ENCODE results near the gene MACROD1. TPM values are rescaled to one million over a fixed set of nuclear protein-coding genes. Genes with fewer than 3 reads are reported as not detected.
"Not testable (repeated sequence)": the region's sequence is repeated elsewhere in the genome, so short reads cannot be mapped to it uniquely, and the experiment has no call there.

Gene MACROD1
- total RNA-seq, 1 donor from 2014 or later, result 27.8 TPM

DNA sequence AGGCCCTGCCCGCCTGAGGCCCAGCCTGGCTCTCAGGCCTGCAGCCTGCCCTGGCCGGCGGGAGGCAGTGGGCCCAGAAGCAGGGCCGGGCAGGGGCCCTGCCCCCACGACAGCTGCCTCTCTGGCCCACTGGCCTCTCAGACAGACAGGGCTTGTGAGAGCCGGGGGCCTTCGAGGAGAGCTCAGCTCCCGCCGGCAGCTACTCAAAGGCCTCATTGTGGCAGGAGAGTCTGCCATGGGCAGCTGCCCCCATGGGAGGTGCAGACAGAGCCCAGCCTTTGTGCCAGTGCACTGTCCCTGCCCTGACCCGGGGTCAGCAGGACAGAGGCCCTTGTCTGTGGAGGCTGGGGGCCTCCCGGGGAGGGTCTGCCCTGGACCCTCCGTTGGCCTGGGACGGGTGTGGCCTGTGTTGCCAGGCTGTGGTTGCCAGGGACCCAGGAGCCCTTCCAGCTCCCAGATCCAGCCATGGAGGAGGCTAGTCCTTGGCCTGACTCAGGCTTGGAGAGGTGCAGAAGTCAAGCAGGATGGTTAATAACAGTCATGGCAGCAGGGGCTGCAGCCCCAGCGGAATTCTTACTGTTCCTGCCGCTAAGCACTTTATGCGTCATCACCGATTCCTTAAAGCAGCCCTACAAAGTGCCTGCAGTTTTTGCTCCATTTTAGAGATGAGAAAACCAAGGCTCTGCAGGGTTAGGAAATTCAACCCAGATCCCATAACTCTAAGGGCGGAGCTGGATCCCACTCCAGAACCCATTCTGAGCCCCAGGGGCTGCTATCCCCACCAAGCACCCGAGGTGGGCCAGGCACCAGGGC lies 117.7 kb downstream of the MACROD1 start:
- no peak overlapping the region for H3K4me3 ChIP-seq (ENCODE audit: low read depth, low read length)
- TF ChIP-seq, protein P1, sequence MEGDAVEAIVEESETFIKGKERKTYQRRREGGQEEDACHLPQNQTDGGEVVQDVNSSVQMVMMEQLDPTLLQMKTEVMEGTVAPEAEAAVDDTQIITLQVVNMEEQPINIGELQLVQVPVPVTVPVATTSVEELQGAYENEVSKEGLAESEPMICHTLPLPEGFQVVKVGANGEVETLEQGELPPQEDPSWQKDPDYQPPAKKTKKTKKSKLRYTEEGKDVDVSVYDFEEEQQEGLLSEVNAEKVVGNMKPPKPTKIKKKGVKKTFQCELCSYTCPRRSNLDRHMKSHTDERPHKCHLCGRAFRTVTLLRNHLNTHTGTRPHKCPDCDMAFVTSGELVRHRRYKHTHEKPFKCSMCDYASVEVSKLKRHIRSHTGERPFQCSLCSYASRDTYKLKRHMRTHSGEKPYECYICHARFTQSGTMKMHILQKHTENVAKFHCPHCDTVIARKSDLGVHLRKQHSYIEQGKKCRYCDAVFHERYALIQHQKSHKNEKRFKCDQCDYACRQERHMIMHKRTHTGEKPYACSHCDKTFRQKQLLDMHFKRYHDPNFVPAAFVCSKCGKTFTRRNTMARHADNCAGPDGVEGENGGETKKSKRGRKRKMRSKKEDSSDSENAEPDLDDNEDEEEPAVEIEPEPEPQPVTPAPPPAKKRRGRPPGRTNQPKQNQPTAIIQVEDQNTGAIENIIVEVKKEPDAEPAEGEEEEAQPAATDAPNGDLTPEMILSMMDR (conservative IDR thresholded peaks at IDR 0.05; ENCODE audit: low read depth, low read length), result no peak
- no peak for DNase-seq (ENCODE audit: low read depth)

DNA sequence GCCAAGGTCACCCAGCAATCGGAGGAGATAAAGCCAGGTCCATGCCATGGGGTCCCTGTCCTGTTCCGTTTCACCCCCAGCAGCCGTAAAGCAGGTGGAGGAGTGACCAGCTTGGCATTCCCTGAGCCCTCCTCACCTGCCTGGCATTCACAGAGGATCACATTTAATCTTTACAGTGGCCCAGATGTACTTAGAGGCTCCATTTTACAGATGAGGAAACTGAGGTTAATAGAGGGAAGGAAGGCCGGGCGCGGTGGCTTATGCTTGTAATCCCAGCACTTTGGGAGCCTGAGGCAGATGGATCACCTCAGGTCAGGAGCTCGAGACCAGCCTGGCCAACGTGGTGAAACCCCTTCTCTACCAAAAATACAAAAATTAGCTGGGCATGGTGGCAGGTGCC lies 118.5 kb downstream of the MACROD1 start:
- not testable (repeated sequence) for H3K4me3 ChIP-seq (ENCODE audit: low read depth, low read length); DNase-seq (ENCODE audit: low read depth)

DNA sequence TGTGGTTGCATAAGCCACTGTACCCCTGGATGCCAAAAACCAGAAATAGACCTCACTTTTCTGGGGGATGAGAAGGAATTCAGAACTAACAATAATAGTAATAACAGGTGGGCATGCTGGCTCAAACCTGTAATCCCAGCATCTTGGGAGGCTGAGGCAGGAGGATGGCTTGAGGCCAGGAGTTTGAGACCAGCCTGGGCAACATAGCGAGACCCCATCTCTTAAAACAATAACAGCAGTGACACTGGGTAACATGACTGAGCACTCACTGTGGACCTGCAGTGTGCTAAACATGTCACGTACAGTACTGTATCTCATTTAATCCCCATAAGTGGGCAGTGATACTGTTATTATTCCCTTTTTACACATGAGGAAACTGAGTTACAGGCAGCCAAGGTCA lies 120.2 kb downstream of the MACROD1 start:
- no peak for DNase-seq (ENCODE audit: low read depth)
- no peak overlapping the region for H3K4me3 ChIP-seq (ENCODE audit: low read depth, low read length)
- TF ChIP-seq, protein P1 (conservative IDR thresholded peaks at IDR 0.05; ENCODE audit: low read depth, low read length), result no peak

DNA sequence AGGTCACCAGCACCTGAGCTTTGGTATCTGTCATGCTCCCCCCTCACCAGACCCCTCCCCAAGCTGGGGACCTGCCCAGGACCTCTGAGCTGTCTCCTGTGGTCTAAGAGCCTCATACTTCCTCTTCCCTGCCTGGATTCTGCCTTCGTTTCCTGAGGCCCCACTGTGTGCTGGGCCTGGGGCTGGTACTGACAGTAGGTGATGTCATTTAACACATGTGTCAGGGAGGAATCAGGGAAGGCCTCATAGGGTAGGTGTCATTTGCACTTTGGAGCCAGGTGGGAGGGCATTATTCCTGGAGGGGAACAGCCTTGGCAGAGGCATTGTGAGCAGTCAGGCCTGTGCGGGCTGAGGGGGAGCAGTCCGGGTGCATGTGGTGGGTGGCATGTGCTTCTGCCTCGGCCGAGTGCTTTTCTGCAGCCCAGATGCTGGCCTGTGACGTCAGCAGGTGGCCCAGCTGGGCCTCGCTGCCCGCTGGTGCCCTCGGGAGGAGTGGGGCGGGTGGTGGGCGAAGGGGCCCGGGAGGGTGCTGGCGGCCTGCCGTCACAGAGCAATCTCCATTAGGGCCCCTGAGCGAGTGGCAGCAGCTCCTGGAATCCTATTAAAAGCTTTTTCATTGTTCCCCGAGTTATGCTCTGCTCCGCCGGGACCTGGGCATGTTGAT lies 121.1 kb downstream of the MACROD1 start:
- H3K4me3 ChIP-seq (ENCODE audit: low read depth, low read length), result no peak overlapping the region
- TF ChIP-seq, protein P1 (conservative IDR thresholded peaks at IDR 0.05; ENCODE audit: low read depth, low read length), result no peak
- no peak for DNase-seq (ENCODE audit: low read depth)

DNA sequence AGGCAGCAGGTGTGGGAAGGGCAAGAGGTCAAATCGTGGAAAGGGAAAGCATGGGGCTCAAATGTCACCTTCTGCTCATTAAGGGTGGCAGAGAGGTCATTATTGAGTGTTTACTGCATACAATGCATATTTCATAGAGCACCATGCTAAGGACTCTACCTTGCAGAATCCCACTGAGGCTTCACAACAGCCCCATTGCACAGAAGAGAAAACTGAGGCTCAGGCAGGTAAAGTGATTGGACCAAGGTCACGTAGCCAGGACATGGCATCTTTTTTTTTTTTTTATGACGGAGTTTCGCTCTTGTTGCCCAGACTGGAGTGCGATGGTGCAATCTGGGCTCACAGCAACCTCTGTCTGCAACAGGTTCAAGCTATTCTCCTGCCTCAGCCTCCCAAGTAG lies 122.4 kb downstream of the MACROD1 start:
- TF ChIP-seq, protein P1 (conservative IDR thresholded peaks at IDR 0.05; ENCODE audit: low read depth, low read length), result no peak
- DNase-seq (ENCODE audit: low read depth), result no peak
- no peak overlapping the region for H3K4me3 ChIP-seq (ENCODE audit: low read depth, low read length)

DNA sequence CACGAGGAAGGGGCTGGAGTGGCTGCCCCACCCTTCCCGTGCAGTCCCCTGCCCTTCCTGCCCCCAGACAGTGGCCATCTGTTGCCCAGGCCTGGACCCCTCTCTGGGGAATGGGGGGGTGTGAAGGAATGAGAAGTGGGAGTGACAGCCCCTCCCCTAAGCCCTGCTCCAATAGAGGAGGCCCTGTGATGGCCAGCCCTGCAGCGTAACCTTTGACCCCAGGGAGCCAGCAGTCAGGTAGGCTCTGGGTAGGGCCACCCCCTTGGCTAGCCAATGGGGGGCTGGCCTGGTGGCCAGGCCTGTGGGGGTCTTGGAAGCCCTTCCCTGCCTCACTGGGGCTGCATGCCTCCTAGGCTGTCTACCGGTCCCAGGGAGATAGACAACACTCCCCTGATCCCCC lies 123.6 kb downstream of the MACROD1 start:
- no peak for DNase-seq (ENCODE audit: low read depth)
- H3K4me3 ChIP-seq (ENCODE audit: low read depth, low read length), result no peak overlapping the region
- TF ChIP-seq, protein P1 (conservative IDR thresholded peaks at IDR 0.05; ENCODE audit: low read depth, low read length), result no peak

DNA sequence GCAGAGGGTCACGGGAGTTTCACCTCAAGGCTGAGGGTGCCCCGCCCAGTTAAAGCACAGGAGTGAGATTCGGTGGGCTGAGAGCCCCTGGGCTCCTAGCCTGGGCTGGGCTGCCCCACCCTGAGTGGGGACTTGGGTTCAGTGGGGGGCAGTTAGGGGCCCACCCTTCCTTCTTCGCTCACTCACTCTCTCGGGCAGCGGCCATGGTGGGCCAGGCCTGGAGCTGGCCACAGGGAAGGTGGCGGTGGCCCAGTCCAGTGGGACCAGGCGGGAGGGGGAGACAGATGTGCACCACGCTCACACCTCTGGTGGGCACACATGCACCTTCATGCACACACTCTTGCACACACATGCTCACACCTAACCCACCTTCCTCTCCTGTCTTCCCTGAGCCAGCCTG lies 124.1 kb downstream of the MACROD1 start:
- TF ChIP-seq, protein P1 (conservative IDR thresholded peaks at IDR 0.05; ENCODE audit: low read depth, low read length), result no peak
- no peak overlapping the region for H3K4me3 ChIP-seq (ENCODE audit: low read depth, low read length)
- DNase-seq (ENCODE audit: low read depth), result no peak

All from epithelial cell of proximal tubule (primary cell).